COLO668 (cell line): ENCODE data around the gene GRM8.
A peak's percentile ranks its signal among the peaks of the same experiment; 100 is the strongest.

ENCODE experiments used
- DNase-seq: peaks from one replicate; lab custom pipeline; 2025; ENCODE audit not compliant: unreplicated experiment; lab: John Stamatoyannopoulos, UW

The GRM8 gene

GRCh38 chr7:126750207-126750911 lies 502.4 kb downstream of the GRM8 start:
- DNase-seq, result no peak

GRCh38 chr7:126728967-126729366 lies 523.8 kb downstream of the GRM8 start:
- no peak for DNase-seq

- DNase-seq, result no peak
These were observed 524.8 kb downstream of the GRM8 start for GRCh38 chr7:126727930-126728391.

GRCh38 chr7:126723966-126724544 lies 528.7 kb downstream of the GRM8 start:
- no peak for DNase-seq

GRCh38 chr7:126720232-126720631 lies 532.5 kb downstream of the GRM8 start:
- no peak for DNase-seq

GRCh38 chr7:126718419-126718818 lies 534.3 kb downstream of the GRM8 start:
- no peak for DNase-seq

- DNase-seq, result no peak
These were observed 536.4 kb downstream of the GRM8 start for GRCh38 chr7:126716321-126716720.

GRCh38 chr7:126715076-126715475 lies 537.7 kb downstream of the GRM8 start:
- peak; percentile 34 for DNase-seq

- DNase-seq, result no peak
These were observed 550.3 kb downstream of the GRM8 start for GRCh38 chr7:126702242-126703016.

- DNase-seq, result peak; percentile 82
These were observed 551.7 kb downstream of the GRM8 start for GRCh38 chr7:126700807-126701604.

- DNase-seq, result no peak
These were observed 553.0 kb downstream of the GRM8 start for GRCh38 chr7:126699707-126700106.

- no peak for DNase-seq
These were observed 553.8 kb downstream of the GRM8 start for GRCh38 chr7:126698909-126699308.

- no peak for DNase-seq
These were observed 554.3 kb downstream of the GRM8 start for GRCh38 chr7:126698446-126698845.

- no peak for DNase-seq
These were observed 556.3 kb downstream of the GRM8 start for GRCh38 chr7:126696256-126697038.

GRCh38 chr7:126690848-126691751 lies 561.6 kb downstream of the GRM8 start:
- no peak for DNase-seq

GRCh38 chr7:126690104-126690503 lies 562.6 kb downstream of the GRM8 start:
- no peak for DNase-seq

- DNase-seq, result no peak
These were observed 563.7 kb downstream of the GRM8 start for GRCh38 chr7:126689037-126689436.

GRCh38 chr7:126686474-126686873 lies 566.3 kb downstream of the GRM8 start:
- no peak for DNase-seq

- DNase-seq, result no peak
These were observed 567.1 kb downstream of the GRM8 start for GRCh38 chr7:126685596-126685995.
